ENCODE measurements around the gene CACUL1.
"Not testable (repeated sequence)": the region's sequence is repeated elsewhere in the genome, so short reads cannot be mapped to it uniquely, and the experiment has no call there.

Gene CACUL1

DNA sequence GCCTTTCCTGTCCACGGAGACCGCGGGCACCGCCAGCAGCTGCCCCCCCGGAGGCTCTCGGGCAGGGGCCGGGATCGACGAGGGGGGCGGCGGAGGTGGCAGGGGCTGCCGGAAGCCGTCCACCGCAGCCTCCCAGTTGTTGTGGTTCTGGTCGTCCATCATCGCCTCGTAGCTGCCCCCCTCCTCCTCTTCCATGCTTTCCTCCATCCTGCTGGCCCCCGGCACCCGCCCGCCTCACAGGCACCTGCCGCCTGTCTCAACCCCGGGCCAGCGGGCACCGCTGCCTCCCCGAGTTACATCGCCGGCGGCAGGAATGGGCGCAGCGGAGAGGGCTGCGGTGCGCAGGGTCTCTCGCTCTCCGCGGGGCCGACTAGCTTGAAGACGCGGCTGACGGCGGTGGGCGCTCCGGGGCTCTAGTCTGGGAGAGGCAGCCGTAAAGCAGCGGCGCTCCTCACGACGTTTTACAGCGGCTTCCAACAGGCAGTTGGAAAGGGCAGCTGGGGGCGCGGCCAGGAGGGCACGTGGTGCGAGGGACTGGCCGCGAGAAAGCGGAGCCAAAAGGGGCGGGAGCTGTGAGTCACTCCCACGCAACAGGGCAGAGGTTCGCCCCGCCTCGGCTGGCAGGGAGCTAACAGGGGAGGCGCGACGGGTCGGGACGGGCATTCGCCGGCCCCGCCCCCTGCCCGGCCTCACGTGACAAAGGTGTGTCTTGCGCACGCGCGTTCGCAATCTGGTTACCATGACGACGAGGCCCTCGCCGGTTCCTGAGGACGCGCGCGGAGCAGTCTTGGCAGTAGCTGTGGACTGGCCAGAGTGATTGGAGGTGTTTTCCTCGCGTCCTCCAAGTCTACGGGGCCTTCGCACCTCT is at the start of gene CACUL1:
TSS of gene CACUL1 (minus strand) at position 415 of the 868 bp plus-strand sequence. CDS start at position 207, 208 bp downstream.
- peak; percentile 98 for DNase-seq

DNA sequence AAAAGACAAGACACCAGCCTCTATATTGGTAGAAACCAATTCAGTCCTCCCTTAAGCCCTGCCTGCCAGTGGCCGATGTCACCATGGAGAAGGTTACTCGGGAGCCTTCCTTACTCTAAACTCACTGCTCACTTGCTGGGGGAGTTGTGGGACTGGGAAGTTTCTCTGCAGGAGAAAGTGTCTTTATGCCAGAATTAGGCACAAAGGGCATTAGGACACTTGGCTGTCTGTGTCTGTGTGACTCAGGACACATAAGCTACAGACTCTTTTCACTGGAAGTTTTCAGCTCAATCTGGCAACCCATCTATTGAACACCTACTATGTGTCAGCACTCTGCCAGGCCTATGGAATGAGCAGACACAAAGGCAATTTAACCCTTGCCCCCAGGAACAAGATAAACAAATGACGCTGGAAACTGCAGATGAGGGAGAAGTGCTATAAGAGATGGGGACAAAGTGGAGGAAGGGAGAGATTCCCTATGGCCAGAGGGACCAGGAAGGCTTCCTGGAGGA is 49.5 kb upstream of the CACUL1 start:
- no peak for DNase-seq

DNA sequence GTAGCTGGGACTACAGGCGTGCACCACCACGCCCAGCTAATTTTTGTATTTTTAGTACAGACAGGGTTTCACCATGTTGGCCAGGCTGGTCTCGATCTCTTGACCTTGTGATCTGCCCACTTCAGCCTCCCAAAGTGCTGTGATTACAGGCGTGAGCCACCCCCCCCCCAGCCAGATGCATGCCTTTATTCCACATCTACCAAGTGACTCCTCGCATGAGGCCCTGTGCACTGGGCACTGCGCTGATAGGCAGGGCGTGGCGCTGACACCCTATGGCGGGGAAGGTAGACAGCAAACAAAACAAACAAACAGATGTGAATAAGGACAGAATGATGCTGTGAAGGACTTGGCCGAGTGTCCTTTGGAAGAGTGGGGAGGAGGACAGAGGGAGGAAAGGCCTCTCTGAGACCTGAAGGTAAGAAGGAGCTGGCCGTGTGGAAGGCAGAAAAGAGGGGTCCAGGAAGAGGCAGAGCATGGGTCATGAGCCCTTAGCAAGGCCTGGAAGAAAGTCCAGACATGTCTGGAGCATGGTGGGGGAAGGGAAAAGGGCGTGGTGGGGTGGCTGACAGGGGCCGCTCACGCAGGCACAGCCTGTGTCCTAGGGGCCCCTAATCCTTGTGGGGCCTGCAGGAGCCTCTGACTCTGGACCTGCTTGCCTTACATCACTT is 47.5 kb upstream of the CACUL1 start:
- DNase-seq = no peak

DNA sequence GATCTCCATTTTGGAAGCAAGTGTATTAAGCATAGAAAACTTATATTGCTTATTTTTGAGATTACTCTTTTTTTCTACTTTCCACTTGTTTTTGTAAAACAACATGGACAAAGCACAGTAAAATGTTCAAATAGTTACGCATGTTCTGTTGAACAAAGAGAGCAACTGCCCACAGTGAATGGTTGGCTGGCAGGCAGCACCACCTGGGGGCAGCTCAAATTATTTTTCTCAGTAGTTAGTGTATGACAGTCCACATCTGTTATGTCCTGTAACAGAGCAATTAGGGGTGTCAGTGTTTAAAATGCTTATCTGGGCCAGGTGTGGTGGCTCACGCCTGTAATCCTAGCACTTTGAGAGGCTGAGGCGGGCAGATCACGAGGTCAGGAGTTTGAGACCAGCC is 46.1 kb upstream of the CACUL1 start:
- no peak for DNase-seq

DNA sequence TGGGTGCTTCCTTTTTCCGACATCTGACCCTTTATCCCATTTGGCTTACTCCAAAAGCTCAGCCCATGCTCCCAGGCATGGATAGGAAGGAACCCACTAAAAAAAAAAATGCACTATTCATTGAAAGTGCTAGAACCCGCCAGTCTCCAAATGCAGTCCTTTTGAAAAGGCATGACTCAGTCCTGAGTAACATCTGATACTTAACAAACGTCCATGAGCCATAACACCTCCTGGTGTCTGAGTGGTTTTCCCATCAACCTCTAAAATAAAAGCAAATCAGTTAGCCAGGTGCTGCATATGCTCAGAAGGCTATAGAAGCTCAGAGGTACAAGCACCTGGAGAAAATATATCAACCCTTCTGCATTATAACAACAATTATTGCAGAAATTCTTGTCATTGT is 45.0 kb upstream of the CACUL1 start:
- DNase-seq = no peak

DNA sequence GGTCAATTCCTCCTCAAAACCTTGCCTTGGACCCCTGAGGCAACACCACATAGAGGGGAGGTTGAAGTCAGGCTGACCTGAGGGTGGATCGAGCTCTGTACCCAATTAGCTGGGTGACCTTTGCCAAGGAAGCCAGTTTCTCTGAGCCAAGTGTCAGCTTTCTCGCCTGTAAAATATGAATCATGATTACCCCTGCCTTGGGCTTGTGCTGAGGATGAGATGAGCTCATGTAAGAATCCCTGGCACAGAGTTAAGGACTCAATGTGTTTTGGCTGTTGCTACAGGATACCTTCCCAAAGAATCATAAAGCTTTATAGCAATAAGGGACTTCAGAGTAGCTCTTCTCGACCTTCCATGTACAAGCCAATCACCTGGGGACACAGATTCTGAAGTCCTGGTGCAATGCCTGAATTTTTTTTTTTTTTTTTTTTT is 43.5 kb upstream of the CACUL1 start:
- no peak for DNase-seq

DNA sequence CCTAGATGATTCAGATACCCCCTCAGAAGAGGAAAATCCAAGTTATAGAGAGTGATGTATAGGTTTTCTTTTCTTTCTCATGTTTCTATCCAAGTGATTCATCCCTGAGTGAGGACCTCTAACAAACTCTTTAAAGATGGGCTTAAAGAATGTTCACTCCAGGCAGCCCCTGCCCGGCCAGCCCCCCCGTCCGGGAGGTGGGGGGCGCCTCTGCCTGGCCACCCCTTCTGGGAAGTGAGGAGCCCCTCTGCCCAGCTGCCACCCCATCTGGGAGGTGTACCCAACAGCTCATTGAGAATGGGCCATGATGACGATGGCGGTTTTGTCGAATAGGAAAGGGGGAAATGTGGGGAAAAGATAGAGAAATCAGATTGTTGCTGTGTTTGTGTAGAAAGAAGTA is 40.2 kb upstream of the CACUL1 start:
- not testable (repeated sequence) for DNase-seq

DNA sequence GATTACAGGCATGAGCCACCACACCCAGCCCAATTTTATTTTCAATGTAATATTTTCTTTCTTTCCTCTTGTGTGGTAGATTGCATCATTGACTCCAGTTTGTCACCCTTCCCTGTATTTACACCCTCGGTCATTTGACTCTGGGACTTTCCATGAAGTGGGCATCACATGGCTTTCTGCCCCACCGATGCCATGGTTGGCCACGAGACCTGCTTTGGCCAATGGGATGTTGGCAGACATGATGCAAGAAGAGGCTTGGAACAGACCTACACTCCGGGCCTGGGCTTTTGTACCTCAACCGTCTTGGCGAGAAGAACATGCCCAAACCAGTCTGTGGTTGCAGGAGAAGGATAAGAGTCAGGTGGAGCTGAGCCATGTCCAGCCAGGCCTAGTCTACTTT is 38.8 kb upstream of the CACUL1 start:
- DNase-seq = no peak

DNA sequence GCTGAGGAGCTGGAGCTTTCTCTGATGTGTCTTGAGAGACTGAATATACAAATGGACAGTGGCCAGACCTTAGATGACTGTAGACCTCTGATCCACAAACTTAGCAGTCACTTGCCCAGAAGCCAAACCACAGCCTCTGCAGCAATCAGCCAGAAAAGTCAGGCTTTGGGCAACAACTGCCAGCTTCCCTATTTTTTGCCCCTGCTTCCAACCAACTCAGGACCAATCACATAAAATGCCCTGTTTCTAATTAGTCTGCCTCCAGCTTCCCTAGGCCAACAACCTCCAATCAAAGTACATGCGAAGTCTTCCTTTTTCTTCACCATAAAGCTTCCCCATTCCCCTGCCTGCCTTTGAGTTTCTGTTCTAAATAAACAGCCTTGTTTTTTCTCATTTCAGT is 37.8 kb upstream of the CACUL1 start:
- DNase-seq = no peak

DNA sequence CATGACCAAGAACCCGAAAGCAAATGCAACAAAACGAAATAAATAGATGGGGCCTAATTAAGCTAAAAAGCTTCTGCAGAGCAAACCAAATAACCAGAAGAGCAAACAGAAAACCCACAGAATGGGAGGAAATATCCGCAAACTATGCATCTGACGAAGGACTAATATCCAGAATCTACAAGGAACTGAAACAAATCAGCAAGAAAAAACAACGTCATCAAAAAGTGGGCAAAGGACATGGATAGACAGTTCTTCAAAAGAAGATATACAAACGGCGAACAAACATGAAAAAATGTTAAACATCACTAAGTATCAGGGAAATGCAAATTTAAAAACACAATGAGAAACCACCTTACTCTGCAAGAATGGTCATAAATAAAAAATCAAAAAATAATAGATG is 35.3 kb upstream of the CACUL1 start:
- no peak for DNase-seq

DNA sequence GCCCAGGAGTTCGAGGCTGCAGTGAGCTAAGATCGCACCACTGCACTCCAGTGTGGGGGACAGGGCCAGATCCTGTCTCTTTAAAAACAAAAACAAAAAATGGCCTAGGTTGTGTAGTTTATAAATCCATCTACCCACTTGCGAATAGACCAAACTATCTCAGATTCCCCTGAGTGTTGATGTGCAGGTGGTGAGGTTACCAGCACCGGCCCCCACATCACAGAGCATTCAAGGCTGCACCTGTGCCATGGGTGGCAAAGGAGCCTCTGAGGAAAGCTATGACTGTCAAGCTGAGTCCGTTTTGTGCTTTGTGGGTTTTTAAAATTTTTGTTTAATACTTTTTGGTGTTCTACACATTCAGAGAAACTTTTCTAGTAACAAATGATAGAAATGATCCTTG is 30.8 kb upstream of the CACUL1 start:
- no peak for DNase-seq

DNA sequence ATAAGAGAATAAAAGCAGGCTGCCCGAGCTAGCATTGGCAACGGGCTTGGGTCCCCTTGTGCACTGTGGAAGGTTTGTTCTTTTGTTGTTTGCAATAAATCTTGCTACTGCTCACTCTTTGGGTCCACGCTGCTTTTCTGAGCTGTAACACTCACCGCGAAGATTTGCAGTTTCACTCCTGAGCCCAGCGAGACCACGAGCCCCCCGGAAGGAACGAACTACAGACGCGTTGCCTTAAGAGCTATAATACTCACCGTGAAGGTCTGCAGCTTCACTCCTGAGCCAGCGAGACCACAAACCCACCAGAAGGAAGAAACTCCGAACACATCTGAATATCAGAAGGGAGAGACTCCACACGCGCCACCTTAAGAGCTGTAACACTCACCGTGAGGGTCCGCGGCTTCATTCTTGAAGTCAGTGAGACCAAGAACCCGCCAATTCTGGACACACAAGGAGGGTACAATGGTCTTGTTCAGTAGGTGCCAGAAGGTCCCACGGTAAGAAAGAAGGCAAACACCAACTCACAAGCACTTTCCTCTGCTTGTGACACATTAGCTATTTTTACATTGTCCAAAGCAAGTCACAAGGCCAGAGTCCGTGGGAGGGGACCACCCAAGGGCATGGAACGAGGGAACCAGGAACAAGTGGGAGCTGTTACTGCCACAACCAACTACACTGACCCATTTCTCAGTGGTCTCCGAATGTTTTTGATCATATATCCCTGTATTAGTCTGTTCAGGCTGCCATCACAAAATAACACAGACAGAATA is 29.2 kb upstream of the CACUL1 start:
- no peak for DNase-seq

DNA sequence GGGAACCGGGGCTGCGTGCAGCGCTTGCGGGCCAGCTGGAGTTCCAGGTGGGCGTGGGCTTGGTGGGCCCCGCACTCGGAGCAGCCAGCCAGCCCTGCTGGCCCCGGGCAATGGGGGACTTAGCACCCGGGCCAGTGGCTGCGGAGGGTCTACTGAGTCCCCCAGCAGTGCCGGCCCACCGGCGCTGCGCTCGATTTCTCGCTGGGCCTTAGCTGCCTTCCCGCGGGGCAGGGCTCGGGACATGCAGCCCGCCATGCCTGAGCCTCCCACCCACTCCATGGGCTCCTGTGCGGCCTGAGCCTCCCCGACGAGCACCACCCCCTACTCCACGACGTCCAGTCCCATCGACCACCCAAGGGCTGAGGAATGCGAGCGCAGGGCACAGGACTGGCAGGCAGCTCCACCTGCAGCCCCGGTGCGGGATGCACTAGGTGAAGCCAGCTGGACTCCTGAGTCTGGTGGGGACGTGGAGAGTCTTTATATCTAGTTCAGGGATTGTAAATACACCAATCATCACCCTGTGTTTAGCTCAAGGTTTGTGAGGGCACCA is 28.2 kb upstream of the CACUL1 start:
- DNase-seq = not testable (repeated sequence)

DNA sequence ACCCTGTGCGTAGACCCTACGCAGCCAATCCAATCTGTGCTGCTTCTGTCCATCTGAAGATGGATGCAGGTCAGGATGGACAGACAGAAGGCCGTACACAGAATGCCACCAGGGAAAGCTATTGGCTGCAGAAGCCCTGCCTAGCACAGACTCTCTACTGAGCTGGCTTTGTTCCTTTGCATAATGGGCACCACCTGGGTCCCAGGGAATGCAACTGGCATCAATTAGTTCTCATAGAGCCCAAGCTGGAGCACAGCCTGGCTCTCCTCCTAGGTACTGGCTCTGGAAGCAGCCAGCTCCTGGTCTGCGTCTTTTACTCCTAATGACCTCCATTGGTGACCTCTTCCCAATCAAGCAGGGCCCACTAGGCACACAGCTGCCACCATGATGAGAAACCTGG is 26.8 kb upstream of the CACUL1 start:
- no peak for DNase-seq

DNA sequence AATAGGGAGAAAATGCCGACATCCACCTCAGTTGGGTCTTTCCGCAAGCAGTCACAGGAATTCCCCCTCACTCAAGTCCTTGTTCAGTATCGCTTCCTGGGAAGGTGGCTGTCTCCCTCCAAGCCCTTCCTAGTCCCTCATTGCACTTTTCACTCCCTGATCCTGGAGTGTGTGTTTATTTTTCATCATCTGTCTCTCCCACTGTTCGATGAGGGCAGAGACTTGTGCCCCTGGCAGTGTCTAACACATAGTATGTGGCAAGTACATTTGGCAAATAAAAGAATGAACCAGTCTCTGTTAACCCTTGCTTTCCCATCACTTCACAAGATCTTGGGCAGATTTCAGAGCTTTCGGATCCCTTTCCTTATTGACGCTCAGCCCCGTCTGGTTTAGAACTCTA is 24.0 kb upstream of the CACUL1 start:
- no peak for DNase-seq

DNA sequence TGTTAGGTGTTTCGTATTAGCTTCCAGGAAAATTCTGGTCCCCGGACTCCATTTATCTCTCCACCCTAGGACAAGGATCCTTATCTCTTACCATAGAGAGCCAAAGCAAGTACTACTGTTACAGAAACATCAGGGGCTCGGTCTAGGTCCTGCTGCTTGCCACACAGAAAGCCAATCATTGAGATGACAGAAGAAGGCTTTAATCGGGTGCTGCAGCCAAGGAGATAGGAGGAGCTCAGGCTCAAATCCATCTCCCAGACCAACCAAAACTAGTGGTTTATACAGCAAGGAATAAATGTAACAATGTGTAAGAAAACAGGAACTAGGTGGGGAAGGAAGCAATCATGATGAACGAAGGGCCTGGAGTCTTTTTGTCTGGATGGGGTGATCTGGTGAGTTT is 22.2 kb upstream of the CACUL1 start:
- no peak for DNase-seq

DNA sequence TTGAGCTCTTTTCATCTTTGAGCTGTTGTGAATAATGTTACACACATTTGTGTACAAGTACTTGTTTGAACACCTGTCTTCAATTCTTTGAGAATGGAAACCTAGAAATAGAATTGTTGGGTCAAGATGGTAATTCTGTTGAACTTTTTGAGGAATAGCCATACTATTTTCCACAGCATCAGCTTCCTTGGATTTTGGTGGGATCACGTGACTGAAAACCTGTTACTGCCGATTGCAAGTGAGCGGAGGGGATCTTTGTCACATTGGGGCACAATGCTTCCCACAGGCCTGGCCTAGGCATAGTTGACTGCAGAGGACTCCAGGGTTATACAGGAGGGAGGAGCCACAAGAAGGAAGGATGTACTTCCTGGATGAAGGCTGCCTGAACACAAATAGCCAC is 21.3 kb upstream of the CACUL1 start:
- no peak for DNase-seq

DNA sequence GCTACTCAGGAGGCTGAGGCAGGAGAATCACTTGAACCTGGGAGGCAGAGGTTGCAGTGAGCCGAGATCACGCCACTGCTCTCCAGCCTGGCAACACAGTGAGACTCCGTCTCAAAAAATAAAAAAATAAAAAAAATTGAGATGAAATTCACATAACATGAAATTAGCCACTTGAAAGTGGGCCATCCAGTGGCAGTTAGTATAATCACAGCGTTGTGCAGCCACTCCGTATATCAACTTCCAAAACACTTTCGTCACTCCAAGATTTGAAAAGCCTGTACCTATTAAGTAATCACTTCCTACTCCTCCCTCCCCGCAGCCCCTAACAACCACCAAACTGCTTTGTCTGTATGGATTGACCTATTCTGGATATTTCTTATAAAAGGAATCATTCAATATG is 20.7 kb upstream of the CACUL1 start:
- DNase-seq = no peak

DNA sequence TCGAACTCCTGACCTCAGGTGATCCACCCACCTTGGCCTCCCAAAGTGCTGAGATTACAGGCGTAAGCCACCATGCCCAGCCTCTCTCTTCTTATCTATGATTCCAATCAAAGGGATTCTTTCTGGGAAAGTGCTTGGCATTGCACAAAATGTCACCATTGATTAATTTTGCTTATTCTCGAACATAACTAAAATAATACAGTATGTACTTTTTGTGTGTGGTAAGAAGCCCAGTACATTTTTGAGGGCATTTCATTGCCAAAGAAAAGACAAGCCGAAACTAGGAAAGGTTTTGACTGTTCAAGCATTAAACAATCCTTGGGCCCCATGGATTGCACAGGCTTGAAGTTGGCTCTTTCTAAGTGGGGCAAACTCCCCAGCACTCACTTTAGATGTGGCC is 18.3 kb upstream of the CACUL1 start:
- DNase-seq = no peak

DNA sequence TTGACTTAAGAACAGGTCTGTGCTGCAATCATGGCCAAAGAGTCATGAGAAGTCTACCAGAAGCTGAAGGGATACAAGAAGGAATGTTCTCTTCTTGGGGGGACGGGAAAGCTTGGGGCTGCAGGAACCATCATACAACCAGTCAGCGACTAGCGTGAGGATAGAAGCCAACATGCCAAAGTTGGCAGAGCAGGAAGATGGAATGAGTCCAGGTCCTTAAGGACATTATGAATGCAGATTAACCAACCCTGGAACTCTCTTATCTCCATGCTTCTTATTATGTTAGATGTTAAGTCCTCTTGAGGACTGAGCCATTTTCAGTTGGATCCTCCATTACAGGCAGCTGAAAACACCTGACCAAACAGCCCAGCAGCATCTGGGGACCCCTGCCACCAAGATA is 17.2 kb upstream of the CACUL1 start:
- DNase-seq = no peak

DNA sequence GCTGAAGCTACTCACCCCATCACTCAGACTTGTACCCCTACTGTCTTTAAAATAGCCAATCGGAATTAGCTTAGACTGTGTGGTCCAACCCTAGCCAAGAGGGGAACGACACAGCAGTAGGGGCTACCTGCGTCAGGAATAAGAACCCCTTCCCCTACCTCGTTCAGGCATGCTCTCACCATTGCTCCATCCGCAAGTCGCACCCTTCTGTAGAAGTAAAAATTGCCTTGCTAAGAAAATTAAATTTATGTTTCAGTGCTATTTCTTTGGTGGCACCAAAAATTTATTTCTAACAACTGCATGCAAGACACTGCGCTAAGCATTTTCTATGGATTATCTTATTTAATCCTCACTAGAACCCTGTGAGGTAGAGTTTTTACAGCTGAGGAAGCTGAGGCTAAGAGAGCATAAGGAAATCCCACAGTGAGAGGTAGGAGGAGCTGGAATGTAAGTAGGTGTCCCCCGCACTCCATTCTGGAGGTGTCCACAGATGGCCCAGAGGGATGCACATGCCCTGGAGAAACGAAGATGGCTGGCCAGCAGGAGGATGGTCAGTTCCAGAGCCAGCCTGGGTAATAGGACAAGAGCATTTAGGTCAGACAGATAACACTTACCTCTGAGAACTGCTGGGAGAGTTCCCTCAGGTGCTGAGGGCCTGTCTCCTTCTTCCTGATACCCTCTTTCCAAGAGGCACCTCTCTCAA is 15.3 kb upstream of the CACUL1 start:
- no peak for DNase-seq

Data from activated T-cell treated with anti-CD3 and anti-CD28 coated beads for 4 hours (primary cell).